ENCODE measurements around the gene ZNF418. TPM values are rescaled to one million over a fixed set of nuclear protein-coding genes. Genes with fewer than 3 reads are reported as not detected.
"Not testable (repeated sequence)": the region's sequence is repeated elsewhere in the genome, so short reads cannot be mapped to it uniquely, and the experiment has no call there.

Gene ZNF418
- total and polyA plus RNA-seq, 2 of the 13 experiments (the other 11 are each of a cell fraction or from before 2014, with no cell fraction given) = 0.07 to 0.27 TPM

- 0 out of 2 replicates have a peak, but pooled peaks have one; percentile 40 for TF ChIP-seq ZBED4 (CRISPR knock-in tag; IDR thresholded peaks at IDR 0.05; ENCODE audit: borderline replicate concordance)
- TF ChIP-seq ZNF850 (CRISPR knock-in tag; conservative IDR thresholded peaks at IDR 0.05) = peak; percentile 78; the same call in 1 of the 2 replicates
- TF ChIP-seq YEATS4 (CRISPR knock-in tag; IDR thresholded peaks at IDR 0.05; ENCODE audit: borderline replicate concordance) = peak; percentile 78; the same call in 1 of the 2 replicates
- TF ChIP-seq, protein P1, sequence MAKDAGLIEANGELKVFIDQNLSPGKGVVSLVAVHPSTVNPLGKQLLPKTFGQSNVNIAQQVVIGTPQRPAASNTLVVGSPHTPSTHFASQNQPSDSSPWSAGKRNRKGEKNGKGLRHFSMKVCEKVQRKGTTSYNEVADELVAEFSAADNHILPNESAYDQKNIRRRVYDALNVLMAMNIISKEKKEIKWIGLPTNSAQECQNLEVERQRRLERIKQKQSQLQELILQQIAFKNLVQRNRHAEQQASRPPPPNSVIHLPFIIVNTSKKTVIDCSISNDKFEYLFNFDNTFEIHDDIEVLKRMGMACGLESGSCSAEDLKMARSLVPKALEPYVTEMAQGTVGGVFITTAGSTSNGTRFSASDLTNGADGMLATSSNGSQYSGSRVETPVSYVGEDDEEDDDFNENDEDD (CRISPR knock-in tag; IDR thresholded peaks at IDR 0.05; ENCODE audit: borderline replicate concordance) = peak; percentile 90
- peak; percentile 53; the same call in 1 of the 2 replicates for TF ChIP-seq PITX1 (CRISPR knock-in tag; IDR thresholded peaks at IDR 0.05)
- TF ChIP-seq SPEN (CRISPR knock-in tag; IDR thresholded peaks at IDR 0.05; ENCODE audit: low read depth) = peak; percentile 86
- TF ChIP-seq, protein P2, sequence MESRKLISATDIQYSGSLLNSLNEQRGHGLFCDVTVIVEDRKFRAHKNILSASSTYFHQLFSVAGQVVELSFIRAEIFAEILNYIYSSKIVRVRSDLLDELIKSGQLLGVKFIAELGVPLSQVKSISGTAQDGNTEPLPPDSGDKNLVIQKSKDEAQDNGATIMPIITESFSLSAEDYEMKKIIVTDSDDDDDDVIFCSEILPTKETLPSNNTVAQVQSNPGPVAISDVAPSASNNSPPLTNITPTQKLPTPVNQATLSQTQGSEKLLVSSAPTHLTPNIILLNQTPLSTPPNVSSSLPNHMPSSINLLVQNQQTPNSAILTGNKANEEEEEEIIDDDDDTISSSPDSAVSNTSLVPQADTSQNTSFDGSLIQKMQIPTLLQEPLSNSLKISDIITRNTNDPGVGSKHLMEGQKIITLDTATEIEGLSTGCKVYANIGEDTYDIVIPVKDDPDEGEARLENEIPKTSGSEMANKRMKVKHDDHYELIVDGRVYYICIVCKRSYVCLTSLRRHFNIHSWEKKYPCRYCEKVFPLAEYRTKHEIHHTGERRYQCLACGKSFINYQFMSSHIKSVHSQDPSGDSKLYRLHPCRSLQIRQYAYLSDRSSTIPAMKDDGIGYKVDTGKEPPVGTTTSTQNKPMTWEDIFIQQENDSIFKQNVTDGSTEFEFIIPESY (CRISPR knock-in tag; IDR thresholded peaks at IDR 0.05) = peak; percentile 67
- 0 out of 2 replicates have a peak, but pooled peaks have one; percentile 38 for TF ChIP-seq FOXA3 (CRISPR knock-in tag; IDR thresholded peaks at IDR 0.05)
- peak; percentile 64; the same call in 1 of the 2 replicates for TF ChIP-seq TFE3 (CRISPR knock-in tag; IDR thresholded peaks at IDR 0.05)
- 0 out of 2 replicates have a peak, but pooled peaks have one; percentile 32 for TF ChIP-seq FOXK2 (IDR thresholded peaks at IDR 0.05)
- peak; percentile 49; the same call in 1 of the 2 replicates for TF ChIP-seq MIXL1 (CRISPR knock-in tag; IDR thresholded peaks at IDR 0.05)
- TF ChIP-seq, protein P3, sequence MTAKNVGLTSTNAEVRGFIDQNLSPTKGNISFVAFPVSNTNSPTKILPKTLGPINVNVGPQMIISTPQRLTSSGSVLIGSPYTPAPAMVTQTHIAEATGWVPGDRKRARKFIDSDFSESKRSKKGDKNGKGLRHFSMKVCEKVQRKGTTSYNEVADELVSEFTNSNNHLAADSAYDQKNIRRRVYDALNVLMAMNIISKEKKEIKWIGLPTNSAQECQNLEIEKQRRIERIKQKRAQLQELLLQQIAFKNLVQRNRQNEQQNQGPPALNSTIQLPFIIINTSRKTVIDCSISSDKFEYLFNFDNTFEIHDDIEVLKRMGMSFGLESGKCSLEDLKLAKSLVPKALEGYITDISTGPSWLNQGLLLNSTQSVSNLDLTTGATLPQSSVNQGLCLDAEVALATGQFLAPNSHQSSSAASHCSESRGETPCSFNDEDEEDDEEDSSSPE (CRISPR knock-in tag; IDR thresholded peaks at IDR 0.05) = peak; percentile 95
- peak; percentile 45; the same call in 1 of the 2 replicates for TF ChIP-seq RXRA (CRISPR knock-in tag; IDR thresholded peaks at IDR 0.05)
- TF ChIP-seq HCFC1 (IDR thresholded peaks at IDR 0.05; ENCODE audit: low read depth, low read length) = peak; percentile 89
- peak; percentile 58; the same call in 1 of the 2 replicates for TF ChIP-seq ZFY (CRISPR knock-in tag; IDR thresholded peaks at IDR 0.05)
- peak; percentile 48; the same call in 1 of the 2 replicates for TF ChIP-seq TARDBP (CRISPR knock-in tag; IDR thresholded peaks at IDR 0.05)
- TF ChIP-seq HNF4G (IDR thresholded peaks at IDR 0.05; ENCODE audit: borderline replicate concordance, low read depth, low read length) = peak; percentile 13; the same call in 1 of the 2 replicates
- TF ChIP-seq HNF4G (CRISPR knock-in tag; IDR thresholded peaks at IDR 0.05; ENCODE audit: borderline replicate concordance, low read depth) = not testable (repeated sequence)
- peak; percentile 29; the same call in 1 of the 2 replicates for TF ChIP-seq KDM5B (CRISPR knock-in tag; IDR thresholded peaks at IDR 0.05; ENCODE audit: borderline replicate concordance)
- peak; percentile 88 for TF ChIP-seq ATF1 (CRISPR knock-in tag; IDR thresholded peaks at IDR 0.05)
Measured at GRCh38 chr19:57916168-57916995, 18.8 kb downstream of the ZNF418 start, which contains the start of gene ZNF417 (continued).

Data from HepG2 (cell line).